Smooth muscle cell (in vitro differentiated cells): ENCODE measurements around the gene MCRIP1. TPM values are rescaled to one million over a fixed set of nuclear protein-coding genes. Genes with fewer than 3 reads are reported as not detected.

ENCODE experiments used
- DNase-seq: peaks from one replicate; lab custom pipeline; 2025; ENCODE audit not compliant: unreplicated experiment; lab: John Stamatoyannopoulos, UW
- H2AFZ ChIP-seq: fragments of 200-600 bp; sonication (generic); 2 replicates; pipeline ENCODE4 v1.6.0; 2016; ENCODE audit warnings: antibody characterized with exemption, low read depth, mild to moderate bottlenecking
- H3F3A ChIP-seq: fragments of 200-600 bp; sonication (generic); 2 replicates; pipeline ENCODE4 v1.6.0; 2017; ENCODE audit warnings: antibody characterized with exemption, low read depth
- H3K27ac ChIP-seq: fragments of 200-600 bp; sonication (generic); 2 replicates; pipeline ENCODE4 v1.5.1; 2016; ENCODE audit warnings: low read depth, mild to moderate bottlenecking
- H3K27me3 ChIP-seq: fragments of 200-600 bp; sonication (generic); 2 replicates; pipeline ENCODE4 v1.6.1; 2016; ENCODE audit warnings: low read depth, mild to moderate bottlenecking
- H3K36me3 ChIP-seq: fragments of 200-600 bp; sonication (generic); 2 replicates; pipeline ENCODE4 v1.5.1; 2016; ENCODE audit warnings: low read depth
- H3K4me1 ChIP-seq: fragments of 200-600 bp; sonication (generic); 2 replicates; pipeline ENCODE4 v1.5.1; 2016; ENCODE audit warnings: low read depth
- H3K4me2 ChIP-seq: fragments of 200-600 bp; sonication (generic); 2 replicates; pipeline ENCODE4 v1.6.0; 2016; ENCODE audit warnings: mild to moderate bottlenecking
- H3K4me3 ChIP-seq: fragments of 200-600 bp; sonication (generic); 2 replicates; pipeline ENCODE4 v1.5.1; 2016; ENCODE audit warnings: mild to moderate bottlenecking
- H3K79me2 ChIP-seq: fragments of 200-600 bp; sonication (generic); 2 replicates; pipeline ENCODE4 v1.6.0; 2016; ENCODE audit warnings: low read depth, mild to moderate bottlenecking
- H3K9ac ChIP-seq: fragments of 200-600 bp; sonication (generic); 2 replicates; pipeline ENCODE4 v1.6.0; 2016; ENCODE audit warnings: low read depth
- H3K9me3 ChIP-seq: fragments of 200-600 bp; sonication (generic); replicated peaks from 2 replicates; pipeline ENCODE4 v1.5.1; 2016; ENCODE audit warnings: low read depth
- H4K20me1 ChIP-seq: fragments of 200-600 bp; sonication (generic); 2 replicates; pipeline ENCODE4 v1.6.0; 2016; ENCODE audit warnings: low read depth
- WGBS: methylation state at CpG from one replicate; pipeline ENCODE4 v1.1.7; 2016; ENCODE audit warnings: low lambda C conversion rate; 5-methylcytosine and 5-hydroxymethylcytosine counted together
- polyA plus RNA-seq: library from polyadenylated mRNA; unstranded; fragments of >200 nt; fragmentation: Nextera tagmentation; extraction: Ambion mirVana; gene quantifications from 2 replicates; pipeline ENCODE4 v1.2.1, GENCODE V29; 2016
- total RNA-seq: library from RNA; depleted of rRNA; stranded (reverse); fragments of >200 nt; gene quantifications from 2 replicates; pipeline ENCODE4 v1.2.3, GENCODE V29; 2014
- TF ChIP-seq, protein P1 (sequence below): fragments of 200-600 bp; sonication (generic); IDR thresholded peaks from 2 replicates; pipeline ENCODE4 v1.5.1; 2017; ENCODE audit warnings: borderline replicate concordance, mild to moderate bottlenecking, antibody characterized with exemption; ENCODE audit not compliant: insufficient read depth, poor library complexity, severe bottlenecking

The MCRIP1 gene
- total and polyA plus RNA-seq, 2 experiments from 2014 or later, result 85.1 to 208 TPM

DNA sequence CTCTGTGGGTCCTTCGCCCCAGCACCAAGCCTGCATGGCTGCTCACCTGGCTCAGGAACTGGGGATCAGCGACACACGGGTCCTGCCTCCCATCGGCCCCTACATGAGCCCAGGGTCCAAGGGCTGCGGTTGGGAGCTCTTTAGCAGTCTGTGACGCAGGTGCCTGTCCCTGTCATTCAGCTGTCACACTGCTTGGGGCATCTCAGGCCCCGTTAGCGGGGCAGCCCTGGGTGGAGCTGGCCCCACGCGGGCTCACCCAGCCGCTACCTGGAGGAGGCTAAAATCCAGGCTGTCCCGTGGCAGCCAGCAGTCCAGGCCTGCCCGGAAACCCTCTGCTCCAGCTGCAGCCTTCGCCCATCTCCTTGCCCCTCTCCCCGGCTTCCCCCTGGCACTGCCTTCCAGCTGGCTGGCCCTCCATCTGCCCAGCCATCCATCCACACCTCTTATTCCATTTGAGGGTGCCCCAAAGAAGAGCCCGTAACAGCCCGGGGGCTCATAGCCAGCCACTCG, 25.8 kb downstream of the MCRIP1 start:
- DNase-seq, result no peak
- Histone ChIP-seq H3K79me2 (no peaks in the 10 kb centered on the region), H3K9ac (no peak overlapping the region), H3K4me2 (no peak overlapping the region), H3K27ac (no peak overlapping the region), H4K20me1 (no peaks in the 10 kb centered on the region), H3K9me3 (no peaks in the 10 kb centered on the region), H3F3A (no peaks in the 10 kb centered on the region), H3K27me3 (peaks cover 60% of the 10 kb centered on the region), H3K4me1 (peaks cover 3% of the 10 kb centered on the region), H3K4me3 (no peak overlapping the region), H3K36me3 (no peaks in the 10 kb centered on the region), H2AFZ (no peak overlapping the region)
- 71% methylated on average over 18 of the region's 18 CpGs for WGBS
- TF ChIP-seq, protein P1, sequence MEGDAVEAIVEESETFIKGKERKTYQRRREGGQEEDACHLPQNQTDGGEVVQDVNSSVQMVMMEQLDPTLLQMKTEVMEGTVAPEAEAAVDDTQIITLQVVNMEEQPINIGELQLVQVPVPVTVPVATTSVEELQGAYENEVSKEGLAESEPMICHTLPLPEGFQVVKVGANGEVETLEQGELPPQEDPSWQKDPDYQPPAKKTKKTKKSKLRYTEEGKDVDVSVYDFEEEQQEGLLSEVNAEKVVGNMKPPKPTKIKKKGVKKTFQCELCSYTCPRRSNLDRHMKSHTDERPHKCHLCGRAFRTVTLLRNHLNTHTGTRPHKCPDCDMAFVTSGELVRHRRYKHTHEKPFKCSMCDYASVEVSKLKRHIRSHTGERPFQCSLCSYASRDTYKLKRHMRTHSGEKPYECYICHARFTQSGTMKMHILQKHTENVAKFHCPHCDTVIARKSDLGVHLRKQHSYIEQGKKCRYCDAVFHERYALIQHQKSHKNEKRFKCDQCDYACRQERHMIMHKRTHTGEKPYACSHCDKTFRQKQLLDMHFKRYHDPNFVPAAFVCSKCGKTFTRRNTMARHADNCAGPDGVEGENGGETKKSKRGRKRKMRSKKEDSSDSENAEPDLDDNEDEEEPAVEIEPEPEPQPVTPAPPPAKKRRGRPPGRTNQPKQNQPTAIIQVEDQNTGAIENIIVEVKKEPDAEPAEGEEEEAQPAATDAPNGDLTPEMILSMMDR, result no peak

DNA sequence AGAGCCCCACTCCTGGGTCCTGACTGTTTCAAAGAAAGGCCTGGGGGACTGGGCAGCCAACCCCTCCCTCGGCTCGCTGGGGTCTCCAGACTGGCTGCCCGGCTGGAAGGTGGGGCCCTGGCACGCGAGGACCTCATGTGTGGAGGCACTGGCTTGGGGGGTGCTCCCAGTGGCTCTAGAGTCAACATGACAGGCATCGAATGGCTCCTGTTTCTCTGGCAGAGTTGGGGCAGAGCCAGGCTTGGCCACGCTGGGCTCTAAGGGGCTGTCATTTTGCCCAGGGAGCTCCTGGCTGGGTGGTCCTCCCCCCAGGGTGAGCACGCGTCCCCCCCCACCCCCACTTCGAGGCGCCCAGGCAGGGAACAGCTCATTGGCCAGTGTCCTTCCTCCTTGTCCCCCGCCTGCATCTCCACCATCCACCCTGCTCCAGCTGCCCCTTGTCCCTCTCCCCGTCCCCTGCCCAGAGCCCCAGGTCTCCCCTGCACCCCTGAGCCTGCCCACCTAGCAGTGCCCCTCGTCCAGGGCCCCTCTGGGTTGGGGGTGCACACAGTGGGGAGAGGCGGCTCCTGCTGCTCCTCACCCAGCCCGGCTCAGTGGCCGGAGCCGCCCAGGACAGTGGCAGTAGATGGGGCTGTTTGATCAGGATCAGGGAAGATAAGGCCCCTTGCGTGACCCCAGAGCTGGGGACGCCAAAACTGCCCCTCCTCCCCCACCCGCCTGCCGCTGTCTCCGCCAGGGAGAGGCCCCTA, 26.5 kb downstream of the MCRIP1 start:
- H4K20me1 ChIP-seq, result no peaks in the 10 kb centered on the region
- peaks cover 66% of the 10 kb centered on the region for H3K27me3 ChIP-seq
- TF ChIP-seq, protein P1, result no peak
- H3K79me2 ChIP-seq, result no peaks in the 10 kb centered on the region
- no peaks in the 10 kb centered on the region for H3F3A ChIP-seq
- H3K9ac ChIP-seq, result no peak overlapping the region
- no peaks in the 10 kb centered on the region for H3K36me3 ChIP-seq
- DNase-seq, result no peak
- H3K4me2 ChIP-seq, result no peak overlapping the region
- H3K4me1 ChIP-seq, result peaks cover 3% of the 10 kb centered on the region
- H3K27ac ChIP-seq, result no peak overlapping the region
- H2AFZ ChIP-seq, result no peak overlapping the region
- 58% methylated on average over 13 of the region's 23 CpGs for WGBS
- H3K9me3 ChIP-seq, result no peaks in the 10 kb centered on the region
- no peak overlapping the region for H3K4me3 ChIP-seq

DNA sequence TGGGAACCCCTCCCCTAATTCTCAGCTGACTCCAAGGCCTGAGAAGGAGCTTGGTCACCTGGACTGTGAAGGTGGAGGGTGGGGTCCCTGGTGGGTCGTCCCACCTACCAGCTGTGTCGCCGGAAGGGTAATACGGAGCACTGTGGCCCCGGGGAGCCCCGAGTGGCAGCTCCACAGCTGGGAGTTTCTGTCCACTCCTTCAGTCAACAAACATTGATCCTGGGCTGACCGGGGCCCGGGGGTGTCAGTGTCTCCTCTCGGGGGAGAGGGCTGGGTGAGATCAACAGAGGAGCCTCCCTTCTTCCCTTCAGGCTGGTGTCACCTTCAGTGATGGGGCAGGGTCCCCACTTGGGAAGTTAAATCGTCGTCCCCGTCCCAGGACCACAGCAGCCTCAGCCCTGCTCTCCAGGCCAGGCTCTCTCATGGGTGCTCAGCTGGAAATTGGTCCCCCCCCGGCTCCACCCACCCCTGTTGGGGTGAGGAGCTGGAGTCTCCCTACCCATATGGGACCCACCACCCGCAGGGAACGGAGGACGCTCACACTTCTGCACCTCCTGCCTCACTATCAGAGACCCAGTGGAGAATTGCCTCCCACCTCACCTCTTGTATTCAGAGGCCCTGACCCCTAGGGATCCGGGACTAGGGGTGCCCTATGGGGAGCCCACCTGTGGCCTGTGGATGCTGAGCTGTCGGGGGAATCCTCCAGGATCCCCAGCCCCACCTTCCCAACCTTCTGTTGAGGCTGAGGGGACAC, 27.2 kb downstream of the MCRIP1 start:
- WGBS, result 88% methylated on average over 17 of the region's 18 CpGs
- DNase-seq, result no peak
- H3K27ac ChIP-seq, result no peak overlapping the region

More for the DNA sequence above, 27.2 kb downstream of the MCRIP1 start:
- no peak overlapping the region for H3K4me3 ChIP-seq
- no peaks in the 10 kb centered on the region for H4K20me1 ChIP-seq
- H3K4me2 ChIP-seq, result no peak overlapping the region
- no peaks in the 10 kb centered on the region for H3K36me3 ChIP-seq
- peaks cover 73% of the 10 kb centered on the region for H3K27me3 ChIP-seq
- no peak overlapping the region for H2AFZ ChIP-seq
- H3F3A ChIP-seq, result no peaks in the 10 kb centered on the region
- peaks cover 3% of the 10 kb centered on the region for H3K4me1 ChIP-seq
- no peak overlapping the region for H3K9ac ChIP-seq
- TF ChIP-seq, protein P1, result no peak
- H3K9me3 ChIP-seq, result no peaks in the 10 kb centered on the region
- no peaks in the 10 kb centered on the region for H3K79me2 ChIP-seq
